Tibial artery (tissue), 4 donors: ENCODE results near the gene MLLT3.

Experiments
- DNase-seq, 2 donors: peaks; one replicate each; pipeline ENCODE4 v3.0.0-alpha.2; 2019
- H3K27ac ChIP-seq, 2 donors: fragments of 200-600 bp; sonication (generic) in 1 of 2; 1 replicate in 1 of 2; 2 replicates in 1 of 2; pipeline ENCODE4 v1.5.1; 2018 to 2019; ENCODE audit warnings: mild to moderate bottlenecking in 1 of 2
- H3K27me3 ChIP-seq, 2 donors: fragments of 200-600 bp; sonication (generic) in 1 of 2; one replicate each; pipeline versions ENCODE4 v1.5.1 to v1.6.0; 2016 to 2019
- H3K36me3 ChIP-seq, 3 donors: fragments of 200-600 bp; sonication (generic) in 2 of 3; one replicate each; pipeline ENCODE4 v1.5.1; 2016 to 2019; ENCODE audit warnings: mild to moderate bottlenecking in 2 of 3
- H3K4me1 ChIP-seq, 4 donors: fragments of 200-600 bp; sonication (generic) in 2 of 4; 1 replicate in 3 of 4; 2 replicates in 1 of 4; pipeline ENCODE4 v1.5.1; 2016 to 2019
- H3K4me3 ChIP-seq, 2 donors: fragments of 200-600 bp; sonication (generic) in 1 of 2; 1 replicate in 1 of 2; 2 replicates in 1 of 2; pipeline ENCODE4 v1.5.1; 2018 to 2019; ENCODE audit warnings: mild to moderate bottlenecking in 2 of 2
- H3K9me3 ChIP-seq, 3 donors: fragments of 200-600 bp; sonication (generic) in 1 of 3; one replicate each; pipeline ENCODE4 v1.5.1; 2016 to 2019
- CTCF ChIP-seq, 2 experiments: fragments of 200-600 bp in 1 of 2; fragments of 450-650 bp in 1 of 2; IDR thresholded peaks; one replicate each; pipeline ENCODE4 v1.5.1; 2017 to 2019; ENCODE audit warnings: antibody characterized with exemption in 2 of 2, mild to moderate bottlenecking in 1 of 2, moderate library complexity in 1 of 2
- intact Hi-C: fragments of 100-400 bp; cut with DNase I; formaldehyde crosslinking; loops from one replicate; pipeline ENCODE4 v1.15.0; 2023; ENCODE audit warnings: low total_unique reads

MLLT3 gene

DNA sequence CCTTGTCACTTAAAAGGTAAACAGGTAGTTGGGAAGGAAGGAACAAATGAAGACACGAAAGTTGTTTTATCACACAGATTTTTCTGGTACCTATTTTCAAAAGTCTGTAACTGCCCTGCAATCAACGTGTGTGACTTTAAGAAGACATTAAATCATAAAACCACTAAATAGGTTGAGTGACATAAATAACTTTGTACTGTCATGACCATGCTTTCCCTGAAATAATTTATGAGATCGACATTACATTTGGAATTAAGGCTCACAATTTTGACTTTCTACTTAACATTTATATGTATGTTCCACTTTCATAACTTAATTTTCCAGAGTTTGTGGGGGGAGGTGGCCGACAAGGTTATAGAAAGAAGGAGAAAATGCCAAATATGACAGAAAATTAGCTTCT is 181.1 kb downstream of the MLLT3 start:
- intact Hi-C loops: no loop called here
- no peak overlapping the region for H3K27ac ChIP-seq
- TF ChIP-seq CTCF (IDR thresholded peaks at IDR 0.05): no peak

GRCh38 chr9:20437476-20437875 is 184.8 kb downstream of the MLLT3 start:
- no peaks in the 10 kb centered on the region for H3K36me3 ChIP-seq
- H3K4me3 ChIP-seq: no peak overlapping the region
- H3K9me3 ChIP-seq: no peaks in the 10 kb centered on the region
- no peak overlapping the region for H3K27ac ChIP-seq
- no peaks in the 10 kb centered on the region for H3K27me3 ChIP-seq
- H3K4me1 ChIP-seq: peaks cover 0 to 35% (median 3%) of the 10 kb centered on the region in 4 donors
- no peak for DNase-seq
- no peak for TF ChIP-seq CTCF (IDR thresholded peaks at IDR 0.05)
- intact Hi-C loops: no loop called here

More for the DNA sequence above, 181.1 kb downstream of the MLLT3 start:
- Histone ChIP-seq H3K4me1 (peaks cover 0 to 40% (median 3%) of the 10 kb centered on the region in 4 donors), H3K27me3 (no peaks in the 10 kb centered on the region), H3K36me3 (no peaks in the 10 kb centered on the region), H3K9me3 (no peaks in the 10 kb centered on the region), H3K4me3 (no peak overlapping the region)
- no peak for DNase-seq

DNA sequence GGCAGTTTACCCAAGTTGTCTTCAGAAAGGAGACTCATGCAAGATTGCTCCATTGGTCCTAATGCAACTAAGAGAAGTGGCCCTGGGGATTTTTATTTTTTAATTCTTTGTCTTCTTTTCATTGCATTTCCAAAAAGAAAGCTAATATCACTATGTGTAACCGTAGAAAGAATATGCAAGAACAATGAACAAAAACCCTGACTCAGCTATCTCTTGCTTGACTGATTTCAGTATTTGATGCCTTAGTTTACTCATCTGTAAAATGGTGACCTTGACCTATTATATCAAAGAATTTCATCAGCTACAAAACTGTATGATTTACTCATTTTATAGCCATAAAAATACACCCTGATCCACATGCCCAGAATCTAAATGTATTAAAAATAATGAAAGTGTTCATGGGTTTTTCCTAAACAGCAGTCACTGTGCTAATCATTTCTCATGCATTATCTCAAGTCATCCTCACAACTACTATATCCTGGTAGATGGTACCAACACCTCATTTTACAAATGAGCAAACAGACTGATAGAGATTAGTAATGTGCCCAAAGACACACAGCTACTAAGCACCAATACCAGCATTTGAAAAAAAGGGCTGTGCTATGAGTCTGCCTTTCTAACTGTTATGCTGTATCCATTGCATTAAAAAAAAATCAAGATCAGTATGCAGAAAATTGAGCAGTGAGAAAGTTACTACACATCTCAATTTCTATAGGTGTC is 185.7 kb downstream of the MLLT3 start:
- Histone ChIP-seq H3K27me3 (no peaks in the 10 kb centered on the region), H3K36me3 (no peaks in the 10 kb centered on the region), H3K4me1 (peaks cover 0 to 26% (median 2%) of the 10 kb centered on the region in 4 donors), H3K4me3 (no peak overlapping the region), H3K9me3 (no peaks in the 10 kb centered on the region), H3K27ac (no peak overlapping the region)
- DNase-seq: no peak
- intact Hi-C loops: no loop called here
- TF ChIP-seq CTCF (IDR thresholded peaks at IDR 0.05): no peak

GRCh38 chr9:20428976-20429375 is 193.3 kb downstream of the MLLT3 start:
- H3K36me3 ChIP-seq: no peaks in the 10 kb centered on the region
- H3K27ac ChIP-seq: no peak overlapping the region
- TF ChIP-seq CTCF (IDR thresholded peaks at IDR 0.05): no peak
- H3K27me3 ChIP-seq: no peaks in the 10 kb centered on the region
- no peak overlapping the region for H3K4me3 ChIP-seq
- intact Hi-C loops: no loop called here
- no peaks in the 10 kb centered on the region for H3K4me1 ChIP-seq
- DNase-seq: no peak
- no peaks in the 10 kb centered on the region for H3K9me3 ChIP-seq

DNA sequence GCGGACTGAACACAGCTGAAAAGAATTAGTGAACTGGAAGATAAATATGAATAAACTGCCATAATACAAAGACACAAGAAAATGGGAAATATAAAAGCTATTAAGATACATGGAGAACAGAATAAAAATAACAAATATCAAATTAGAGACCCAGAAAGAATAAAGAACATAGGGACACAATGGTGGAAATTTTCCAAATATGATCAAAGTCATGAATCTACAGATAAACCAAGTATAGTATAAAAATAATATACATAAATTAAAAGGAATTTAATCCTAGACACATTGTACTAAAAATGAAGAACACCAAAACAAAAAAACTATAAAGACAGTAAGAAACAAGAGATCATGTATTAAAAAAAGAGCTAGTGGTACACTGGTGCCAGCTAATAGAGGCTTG is 194.9 kb downstream of the MLLT3 start:
- Histone ChIP-seq H3K36me3 (no peaks in the 10 kb centered on the region), H3K27me3 (no peaks in the 10 kb centered on the region), H3K9me3 (no peaks in the 10 kb centered on the region), H3K4me3 (no peak overlapping the region), H3K4me1 (no peaks in the 10 kb centered on the region), H3K27ac (no peak overlapping the region)
- no peak for DNase-seq
- no peak for TF ChIP-seq CTCF (IDR thresholded peaks at IDR 0.05)
- intact Hi-C loops: no loop called here
